Activated CD4-positive, alpha-beta T cell treated with anti-CD3 and anti-CD28 coated beads, Interleukin-2, amount 50 U/mL, for 1 hour (primary cell): Measurements from ENCODE around the gene KMT2B.
A peak's percentile ranks its signal among the peaks of the same experiment; 100 is the strongest.
"Not testable (repeated sequence)": the region's sequence is repeated elsewhere in the genome, so short reads cannot be mapped to it uniquely, and the experiment has no call there.

ENCODE experiments used
- DNase-seq: peaks from one replicate; pipeline ENCODE4 v3.0.0-alpha.2; 2020

The KMT2B gene

GRCh38 chr19:35713506-35713850 lies 4.3 kb upstream of the KMT2B start:
- no peak for DNase-seq

- DNase-seq, result no peak
Observed at GRCh38 chr19:35713904-35714495, 3.8 kb upstream of the KMT2B start.

GRCh38 chr19:35714601-35715354 lies 3.0 kb upstream of the KMT2B start:
- no peak for DNase-seq

- DNase-seq, result no peak
Observed at GRCh38 chr19:35715355-35715809, 2.4 kb upstream of the KMT2B start.

- DNase-seq, result no peak
Observed at GRCh38 chr19:35715981-35716800, 1.6 kb upstream of the KMT2B start.

GRCh38 chr19:35716801-35717664 lies 770 bp upstream of the KMT2B start:
- DNase-seq, result peak; percentile 95

GRCh38 chr19:35718345-35719041 lies 690 bp downstream of the KMT2B start:
- peak; percentile 38 for DNase-seq

GRCh38 chr19:35719402-35720162 lies 1.8 kb downstream of the KMT2B start:
- no peak for DNase-seq

GRCh38 chr19:35720163-35720524 lies 2.3 kb downstream of the KMT2B start:
- no peak for DNase-seq

GRCh38 chr19:35720648-35721047 lies 2.8 kb downstream of the KMT2B start:
- DNase-seq, result no peak

GRCh38 chr19:35721374-35721773 lies 3.6 kb downstream of the KMT2B start:
- no peak for DNase-seq

- no peak for DNase-seq
Observed at GRCh38 chr19:35722461-35722860, 4.7 kb downstream of the KMT2B start.

- no peak for DNase-seq
Observed at GRCh38 chr19:35722897-35723296, 5.1 kb downstream of the KMT2B start.

- DNase-seq, result no peak
Observed at GRCh38 chr19:35723671-35724070, 5.9 kb downstream of the KMT2B start.

- DNase-seq, result not testable (repeated sequence)
Observed at GRCh38 chr19:35724132-35724531, 6.3 kb downstream of the KMT2B start.

GRCh38 chr19:35724560-35724959 lies 6.8 kb downstream of the KMT2B start:
- no peak for DNase-seq

- DNase-seq, result no peak
Observed at GRCh38 chr19:35725216-35725861, 7.5 kb downstream of the KMT2B start.

- DNase-seq, result no peak
Observed at GRCh38 chr19:35727053-35727955, 9.5 kb downstream of the KMT2B start.

GRCh38 chr19:35727956-35728706 lies 10.3 kb downstream of the KMT2B start:
- no peak for DNase-seq
